ENCODE results near the gene TSPAN13.

GRCh38 chr7:16758631-16759611 is 5.4 kb downstream of the TSPAN13 start:
- TF ChIP-seq POLR2AphosphoS5 (IDR thresholded peaks at IDR 0.05) (no peak), POLR2A (IDR thresholded peaks at IDR 0.05) (no peak)
- TF ChIP-seq, protein P1, sequence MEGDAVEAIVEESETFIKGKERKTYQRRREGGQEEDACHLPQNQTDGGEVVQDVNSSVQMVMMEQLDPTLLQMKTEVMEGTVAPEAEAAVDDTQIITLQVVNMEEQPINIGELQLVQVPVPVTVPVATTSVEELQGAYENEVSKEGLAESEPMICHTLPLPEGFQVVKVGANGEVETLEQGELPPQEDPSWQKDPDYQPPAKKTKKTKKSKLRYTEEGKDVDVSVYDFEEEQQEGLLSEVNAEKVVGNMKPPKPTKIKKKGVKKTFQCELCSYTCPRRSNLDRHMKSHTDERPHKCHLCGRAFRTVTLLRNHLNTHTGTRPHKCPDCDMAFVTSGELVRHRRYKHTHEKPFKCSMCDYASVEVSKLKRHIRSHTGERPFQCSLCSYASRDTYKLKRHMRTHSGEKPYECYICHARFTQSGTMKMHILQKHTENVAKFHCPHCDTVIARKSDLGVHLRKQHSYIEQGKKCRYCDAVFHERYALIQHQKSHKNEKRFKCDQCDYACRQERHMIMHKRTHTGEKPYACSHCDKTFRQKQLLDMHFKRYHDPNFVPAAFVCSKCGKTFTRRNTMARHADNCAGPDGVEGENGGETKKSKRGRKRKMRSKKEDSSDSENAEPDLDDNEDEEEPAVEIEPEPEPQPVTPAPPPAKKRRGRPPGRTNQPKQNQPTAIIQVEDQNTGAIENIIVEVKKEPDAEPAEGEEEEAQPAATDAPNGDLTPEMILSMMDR (IDR thresholded peaks at IDR 0.05), result no peak

Measured in stomach (tissue), 4 donors.